ENCODE data around the gene PTPRF.

- no peak for TF ChIP-seq SIN3A (IDR thresholded peaks at IDR 0.05; ENCODE audit: borderline replicate concordance, insufficient read depth, low read length)
- TF ChIP-seq TAF1 (IDR thresholded peaks at IDR 0.05; ENCODE audit: borderline replicate concordance, insufficient read depth, low read length) = no peak
- no peak for TF ChIP-seq POLR2AphosphoS5 (IDR thresholded peaks at IDR 0.05; ENCODE audit: low read depth, low read length)
Measured at GRCh38 chr1:43644558-43644957, 113.9 kb downstream of the PTPRF start.

Measured in PFSK-1 (cell line).